OCI-LY7 (cell line): ENCODE data around the gene SLAMF1. TPM values are rescaled to one million over a fixed set of nuclear protein-coding genes. Genes with fewer than 3 reads are reported as not detected.

ENCODE experiments used
- BruUV-seq: library from RNA; stranded (reverse); fragments of 400-500 nt; replicated peaks from 2 replicates; lab custom pipeline; 2021; lab: Mats Ljungman, UMichigan
- CTCF ChIA-PET: fragments of 300-600 bp; sonication (Branson Sonifier 250); formaldehyde crosslinking; loops from one replicate; lab custom pipeline; 2022; ENCODE audit warnings: antibody characterized with exemption; ENCODE audit not compliant: unreplicated experiment; lab: Charles Lee
- POLR2A ChIA-PET: fragments of 300-600 bp; sonication (Branson Sonifier 250); formaldehyde crosslinking; loops from one replicate; lab custom pipeline; 2022; ENCODE audit warnings: antibody characterized with exemption; lab: Charles Lee
- DNase-seq: peaks from one replicate; pipeline ENCODE4 v3.0.0-alpha.2; 2015; ENCODE audit warnings: low spot score
- H2AFZ ChIP-seq: fragments of 200-600 bp; sonication (generic), shearing (Covaris generic); 2 replicates; pipeline ENCODE4 v1.6.1; 2014; ENCODE audit warnings: mild to moderate bottlenecking, antibody characterized with exemption, low read length, moderate library complexity
- H3K27ac ChIP-seq: fragments of 200-600 bp; sonication (generic); 2 replicates; pipeline ENCODE4 v1.5.1; 2014; ENCODE audit warnings: mixed run types, low read depth, mild to moderate bottlenecking, moderate library complexity, low read length, inconsistent platforms; ENCODE audit not compliant: poor library complexity, severe bottlenecking
- H3K36me3 ChIP-seq: fragments of 200-600 bp; sonication (generic); 2 replicates; pipeline ENCODE4 v1.6.1; 2014; ENCODE audit warnings: mild to moderate bottlenecking, antibody characterized with exemption, low read length, moderate library complexity, mixed read lengths; ENCODE audit not compliant: insufficient read depth
- H3K4me1 ChIP-seq: fragments of 200-600 bp; sonication (generic); 2 replicates; pipeline ENCODE4 v1.5.1; 2014; ENCODE audit warnings: mild to moderate bottlenecking, low read length; ENCODE audit not compliant: insufficient read depth, poor library complexity, severe bottlenecking
- H3K4me2 ChIP-seq: fragments of 200-600 bp; sonication (generic); 2 replicates; pipeline ENCODE4 v1.6.1; 2014; ENCODE audit warnings: mild to moderate bottlenecking, low read length
- H3K4me3 ChIP-seq: fragments of 200-600 bp; sonication (generic); 2 replicates; pipeline ENCODE4 v1.5.1; 2014; ENCODE audit warnings: mild to moderate bottlenecking, low read depth, low read length; ENCODE audit not compliant: poor library complexity, severe bottlenecking
- H3K79me2 ChIP-seq: fragments of 200-600 bp; sonication (generic); 2 replicates; pipeline ENCODE4 v1.6.1; 2016; ENCODE audit warnings: low read depth, mild to moderate bottlenecking, low read length, moderate library complexity, mixed read lengths; ENCODE audit not compliant: insufficient read depth
- H3K9me2 ChIP-seq: fragments of 200-600 bp; sonication (generic); 2 replicates; pipeline ENCODE4 v1.6.1; 2016; ENCODE audit warnings: mild to moderate bottlenecking, low read length, mixed read lengths; ENCODE audit not compliant: insufficient read depth
- H3K9me3 ChIP-seq: fragments of 200-600 bp; sonication (generic); 2 replicates; pipeline ENCODE4 v1.6.1; 2014; ENCODE audit warnings: mild to moderate bottlenecking, mixed run types, low read length, mixed read lengths
- H4K20me1 ChIP-seq: fragments of 200-600 bp; sonication (generic); 2 replicates; pipeline ENCODE4 v1.6.1; 2014; ENCODE audit warnings: mild to moderate bottlenecking, antibody characterized with exemption, low read length, moderate library complexity, mixed read lengths; ENCODE audit not compliant: insufficient read depth
- CTCF ChIP-seq: fragments of 200-600 bp; sonication (generic); conservative IDR thresholded peaks from 2 replicates; pipeline ENCODE4 v1.5.1; 2014; ENCODE audit warnings: mild to moderate bottlenecking, antibody characterized with exemption, low read length, moderate library complexity, mixed read lengths
- EZH2phosphoT487 ChIP-seq: fragments of 200-600 bp; sonication (generic); IDR thresholded peaks from 2 replicates; pipeline ENCODE4 v1.6.1; 2018; ENCODE audit warnings: low read depth, borderline replicate concordance, mild to moderate bottlenecking, mixed run types, antibody characterized with exemption, low read length, moderate library complexity, mixed read lengths
- intact Hi-C: fragments of 100-400 bp; cut with micrococcal nuclease; formaldehyde crosslinking; loops from one replicate; pipeline ENCODE4 v1.10.0; 2022; ENCODE audit not compliant: unreplicated experiment
- total RNA-seq, 2 experiments: library from RNA; depleted of rRNA in 1 of 2; stranded (reverse); fragments of >200 nt in 1 of 2; shearing (Covaris generic) in 1 of 2; gene quantifications; 2 replicates each; pipeline ENCODE4 v1.2.3, GENCODE V29; 2014 to 2022

The SLAMF1 gene
- total RNA-seq, 2 experiments from 2014 or later: 0.32 to 0.72 TPM

- no TSS peak for BruUV-seq
- peak overlapping the region; percentile 19; the same call in 1 of the 2 replicates for H3K4me2 ChIP-seq
- intact Hi-C loops: no loop called here
- TF ChIP-seq CTCF (no peak), EZH2phosphoT487 (no peak)
- CTCF ChIA-PET: no interaction called here
- H3K79me2 ChIP-seq: no peaks in the 10 kb centered on the region
- peaks cover 52% of the 10 kb centered on the region for H3K4me1 ChIP-seq
- no peaks in the 10 kb centered on the region for H3K9me3 ChIP-seq
- DNase-seq: no peak
- no peaks in the 10 kb centered on the region for H4K20me1 ChIP-seq
- H3K4me3 ChIP-seq: no peak overlapping the region
- peak overlapping the region; percentile 40; the same call in 1 of the 2 replicates for H2AFZ ChIP-seq
- H3K27ac ChIP-seq: no peak overlapping the region
- POLR2A ChIA-PET: interaction anchor here (0.6 to 2.0 kb wide), 2 partner anchors 20 to 410 kb away, joined by 3 to 6 read pairs; no protein-coding TSS in a partner anchor
- no peaks in the 10 kb centered on the region for H3K36me3 ChIP-seq
- H3K9me2 ChIP-seq: no peaks in the 10 kb centered on the region
These were observed 16.1 kb downstream of the SLAMF1 start for GRCh38 chr1:160630523-160631451.

- H3K4me2 ChIP-seq: peak overlapping the region; percentile 19
- CTCF ChIA-PET: no interaction called here
- peak overlapping the region; percentile 40; the same call in 1 of the 2 replicates for H2AFZ ChIP-seq
- H4K20me1 ChIP-seq: no peaks in the 10 kb centered on the region
- H3K4me1 ChIP-seq: peaks cover 64% of the 10 kb centered on the region
- H3K4me3 ChIP-seq: no peak overlapping the region
- no peaks in the 10 kb centered on the region for H3K79me2 ChIP-seq
- no peaks in the 10 kb centered on the region for H3K9me2 ChIP-seq
- no peak for DNase-seq
- no TSS peak for BruUV-seq
- no peaks in the 10 kb centered on the region for H3K36me3 ChIP-seq
- TF ChIP-seq EZH2phosphoT487 (no peak), CTCF (no peak)
- H3K27ac ChIP-seq: no peak overlapping the region
- intact Hi-C loops: no loop called here
- POLR2A ChIA-PET: interaction anchor here (0.7 to 1.0 kb wide), 4 partner anchors 9 to 105 kb away, joined by 3 to 4 read pairs (median 3); no protein-coding TSS in a partner anchor
- no peaks in the 10 kb centered on the region for H3K9me3 ChIP-seq
These were observed 17.3 kb downstream of the SLAMF1 start for GRCh38 chr1:160629286-160630210.
